HEK293 (cell line): ENCODE measurements around the gene ZNF710.

Experiments
- CTCF ChIA-PET: fragments of 350-600 bp; formaldehyde crosslinking; extraction: SDS; loops from one replicate; lab custom pipeline; 2021; ENCODE audit warnings: antibody characterized with exemption; lab: Yijun Ruan, JAX
- POLR2A ChIA-PET: fragments of 300-600 bp; formaldehyde crosslinking; extraction: SDS; loops from one replicate; lab custom pipeline; 2020; ENCODE audit warnings: antibody characterized with exemption, inconsistent platforms; lab: Yijun Ruan, JAX
- H3K27ac ChIP-seq: fragments of 200-500 bp; sonication (Bioruptor generic); 2 replicates; pipeline ENCODE4 v1.5.1; 2014; ENCODE audit warnings: low read depth, low read length, control low read depth, inconsistent platforms; ENCODE audit errors: extremely low read depth
- H3K36me3 ChIP-seq, 2 experiments: fragments of 200-500 bp in 1 of 2; sonication (Bioruptor generic) in 1 of 2; 1 replicate in 1 of 2; 2 replicates in 1 of 2; pipeline ENCODE4 v1.5.1; 2014 to 2017; ENCODE audit warnings: inconsistent platforms in 2 of 2, low read length in 2 of 2; ENCODE audit not compliant: control insufficient read depth in 2 of 2, insufficient read depth in 1 of 2
- H3K4me1 ChIP-seq: fragments of 200-500 bp; sonication (Bioruptor generic); 2 replicates; pipeline ENCODE4 v1.5.1; 2014; ENCODE audit warnings: mild to moderate bottlenecking, low read length, inconsistent platforms; ENCODE audit not compliant: control insufficient read depth, insufficient read depth
- H3K4me3 ChIP-seq: 2 replicates; pipeline ENCODE4 v1.5.1; 2011; ENCODE audit warnings: low read depth, mild to moderate bottlenecking, control low read depth, low read length, moderate library complexity
- H3K9me3 ChIP-seq: fragments of 200-500 bp; sonication (Bioruptor generic); 2 replicates; pipeline ENCODE4 v1.5.1; 2014; ENCODE audit warnings: low read depth, low read length, inconsistent platforms; ENCODE audit not compliant: control insufficient read depth, insufficient read depth
- BCL6B ChIP-seq: fragments of 450-650 bp; formaldehyde crosslinking; IDR thresholded peaks from 2 replicates; pipeline ENCODE4 v1.5.1; 2017; ENCODE audit warnings: missing biosample characterization, missing genetic modification characterization
- KLF8 ChIP-seq: fragments of 450-650 bp; formaldehyde crosslinking; IDR thresholded peaks from 2 replicates; pipeline ENCODE4 v1.5.1; 2016; ENCODE audit warnings: missing biosample characterization, missing genetic modification characterization
- SALL2 ChIP-seq: fragments of 450-650 bp; formaldehyde crosslinking; IDR thresholded peaks from 2 replicates; pipeline ENCODE4 v1.5.0; 2017; ENCODE audit warnings: missing biosample characterization, mild to moderate bottlenecking, missing genetic modification characterization, borderline replicate concordance
- SP3 ChIP-seq: fragments of 450-650 bp; formaldehyde crosslinking; IDR thresholded peaks from 2 replicates; pipeline ENCODE4 v1.5.1; 2016; ENCODE audit warnings: missing biosample characterization, missing genetic modification characterization
- SP7 ChIP-seq: fragments of 450-650 bp; formaldehyde crosslinking; IDR thresholded peaks from 2 replicates; pipeline ENCODE4 v1.5.1; 2016; ENCODE audit warnings: missing biosample characterization, missing genetic modification characterization
- ZNF146 ChIP-seq: fragments of 450-650 bp; formaldehyde crosslinking; IDR thresholded peaks from 2 replicates; pipeline ENCODE4 v1.5.1; 2016; ENCODE audit warnings: missing biosample characterization, missing genetic modification characterization
- ZNF175 ChIP-seq: fragments of 450-650 bp; formaldehyde crosslinking; IDR thresholded peaks from 2 replicates; pipeline ENCODE4 v1.5.1; 2016; ENCODE audit warnings: missing biosample characterization, missing genetic modification characterization
- ZNF239 ChIP-seq: fragments of 450-650 bp; formaldehyde crosslinking; IDR thresholded peaks from 2 replicates; pipeline ENCODE4 v1.5.1; 2016; ENCODE audit warnings: missing biosample characterization, missing genetic modification characterization
- ZNF24 ChIP-seq: fragments of 450-650 bp; formaldehyde crosslinking; IDR thresholded peaks from 2 replicates; pipeline ENCODE4 v1.5.1; 2016; ENCODE audit warnings: missing biosample characterization, missing genetic modification characterization
- ZNF266 ChIP-seq: fragments of 450-650 bp; formaldehyde crosslinking; IDR thresholded peaks from 2 replicates; pipeline ENCODE4 v1.5.1; 2016; ENCODE audit warnings: missing biosample characterization, missing genetic modification characterization, low read depth
- ZNF692 ChIP-seq: fragments of 450-650 bp; formaldehyde crosslinking; IDR thresholded peaks from 2 replicates; pipeline ENCODE4 v1.5.1; 2016; ENCODE audit warnings: missing biosample characterization, missing genetic modification characterization
- ZNF792 ChIP-seq: fragments of 450-650 bp; formaldehyde crosslinking; IDR thresholded peaks from 2 replicates; pipeline ENCODE4 v1.5.1; 2016; ENCODE audit warnings: missing biosample characterization, missing genetic modification characterization
- ZSCAN5A ChIP-seq: fragments of 450-650 bp; formaldehyde crosslinking; IDR thresholded peaks from 2 replicates; pipeline ENCODE4 v1.5.1; 2016; ENCODE audit warnings: missing biosample characterization, missing genetic modification characterization
- TF ChIP-seq, protein P1 (sequence below): fragments of 450-650 bp; formaldehyde crosslinking; IDR thresholded peaks from 2 replicates; pipeline ENCODE4 v1.5.1; 2016; ENCODE audit warnings: missing biosample characterization, missing genetic modification characterization
- TF ChIP-seq, protein P2 (sequence below): fragments of 450-650 bp; formaldehyde crosslinking; conservative IDR thresholded peaks from 2 replicates; pipeline ENCODE4 v1.5.1; 2016; ENCODE audit warnings: low read depth, missing biosample characterization, missing genetic modification characterization

Gene ZNF710

GRCh38 chr15:90037961-90038631 is 37.0 kb downstream of the ZNF710 start (continued):
- TF ChIP-seq, protein P1, sequence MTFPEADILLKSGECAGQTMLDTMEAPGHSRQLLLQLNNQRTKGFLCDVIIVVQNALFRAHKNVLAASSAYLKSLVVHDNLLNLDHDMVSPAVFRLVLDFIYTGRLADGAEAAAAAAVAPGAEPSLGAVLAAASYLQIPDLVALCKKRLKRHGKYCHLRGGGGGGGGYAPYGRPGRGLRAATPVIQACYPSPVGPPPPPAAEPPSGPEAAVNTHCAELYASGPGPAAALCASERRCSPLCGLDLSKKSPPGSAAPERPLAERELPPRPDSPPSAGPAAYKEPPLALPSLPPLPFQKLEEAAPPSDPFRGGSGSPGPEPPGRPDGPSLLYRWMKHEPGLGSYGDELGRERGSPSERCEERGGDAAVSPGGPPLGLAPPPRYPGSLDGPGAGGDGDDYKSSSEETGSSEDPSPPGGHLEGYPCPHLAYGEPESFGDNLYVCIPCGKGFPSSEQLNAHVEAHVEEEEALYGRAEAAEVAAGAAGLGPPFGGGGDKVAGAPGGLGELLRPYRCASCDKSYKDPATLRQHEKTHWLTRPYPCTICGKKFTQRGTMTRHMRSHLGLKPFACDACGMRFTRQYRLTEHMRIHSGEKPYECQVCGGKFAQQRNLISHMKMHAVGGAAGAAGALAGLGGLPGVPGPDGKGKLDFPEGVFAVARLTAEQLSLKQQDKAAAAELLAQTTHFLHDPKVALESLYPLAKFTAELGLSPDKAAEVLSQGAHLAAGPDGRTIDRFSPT (tag by site-specific recombination): no peak
- TF ChIP-seq ZNF266 (tag by site-specific recombination) (no peak), ZNF792 (tag by site-specific recombination) (no peak), ZNF175 (tag by site-specific recombination) (no peak), ZNF239 (tag by site-specific recombination) (no peak), ZNF146 (no peak), KLF8 (tag by site-specific recombination) (peak; percentile 43; the same call in 1 of the 2 replicates), BCL6B (no peak), ZNF24 (peak; percentile 33; the same call in 1 of the 2 replicates), ZNF692 (tag by site-specific recombination) (no peak; the same call in 1 of the 2 replicates), ZSCAN5A (no peak), SP3 (no peak)
- TF ChIP-seq, protein P2, sequence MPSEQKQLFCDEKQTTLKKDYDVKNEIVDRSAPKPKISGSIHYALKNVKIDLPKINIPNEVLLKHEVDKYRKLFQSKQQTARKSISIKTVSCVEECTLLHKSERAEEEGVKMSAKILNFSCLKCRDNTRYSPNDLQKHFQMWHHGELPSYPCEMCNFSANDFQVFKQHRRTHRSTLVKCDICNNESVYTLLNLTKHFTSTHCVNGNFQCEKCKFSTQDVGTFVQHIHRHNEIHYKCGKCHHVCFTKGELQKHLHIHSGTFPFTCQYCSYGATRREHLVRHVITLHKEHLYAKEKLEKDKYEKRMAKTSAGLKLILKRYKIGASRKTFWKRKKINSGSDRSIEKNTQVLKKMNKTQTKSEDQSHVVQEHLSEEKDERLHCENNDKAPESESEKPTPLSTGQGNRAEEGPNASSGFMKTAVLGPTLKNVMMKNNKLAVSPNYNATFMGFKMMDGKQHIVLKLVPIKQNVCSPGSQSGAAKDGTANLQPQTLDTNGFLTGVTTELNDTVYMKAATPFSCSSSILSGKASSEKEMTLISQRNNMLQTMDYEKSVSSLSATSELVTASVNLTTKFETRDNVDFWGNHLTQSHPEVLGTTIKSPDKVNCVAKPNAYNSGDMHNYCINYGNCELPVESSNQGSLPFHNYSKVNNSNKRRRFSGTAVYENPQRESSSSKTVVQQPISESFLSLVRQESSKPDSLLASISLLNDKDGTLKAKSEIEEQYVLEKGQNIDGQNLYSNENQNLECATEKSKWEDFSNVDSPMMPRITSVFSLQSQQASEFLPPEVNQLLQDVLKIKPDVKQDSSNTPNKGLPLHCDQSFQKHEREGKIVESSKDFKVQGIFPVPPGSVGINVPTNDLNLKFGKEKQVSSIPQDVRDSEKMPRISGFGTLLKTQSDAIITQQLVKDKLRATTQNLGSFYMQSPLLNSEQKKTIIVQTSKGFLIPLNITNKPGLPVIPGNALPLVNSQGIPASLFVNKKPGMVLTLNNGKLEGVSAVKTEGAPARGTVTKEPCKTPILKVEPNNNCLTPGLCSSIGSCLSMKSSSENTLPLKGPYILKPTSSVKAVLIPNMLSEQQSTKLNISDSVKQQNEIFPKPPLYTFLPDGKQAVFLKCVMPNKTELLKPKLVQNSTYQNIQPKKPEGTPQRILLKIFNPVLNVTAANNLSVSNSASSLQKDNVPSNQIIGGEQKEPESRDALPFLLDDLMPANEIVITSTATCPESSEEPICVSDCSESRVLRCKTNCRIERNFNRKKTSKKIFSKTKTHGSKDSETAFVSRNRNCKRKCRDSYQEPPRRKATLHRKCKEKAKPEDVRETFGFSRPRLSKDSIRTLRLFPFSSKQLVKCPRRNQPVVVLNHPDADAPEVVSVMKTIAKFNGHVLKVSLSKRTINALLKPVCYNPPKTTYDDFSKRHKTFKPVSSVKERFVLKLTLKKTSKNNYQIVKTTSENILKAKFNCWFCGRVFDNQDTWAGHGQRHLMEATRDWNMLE (tag by site-specific recombination): no peak

DNA sequence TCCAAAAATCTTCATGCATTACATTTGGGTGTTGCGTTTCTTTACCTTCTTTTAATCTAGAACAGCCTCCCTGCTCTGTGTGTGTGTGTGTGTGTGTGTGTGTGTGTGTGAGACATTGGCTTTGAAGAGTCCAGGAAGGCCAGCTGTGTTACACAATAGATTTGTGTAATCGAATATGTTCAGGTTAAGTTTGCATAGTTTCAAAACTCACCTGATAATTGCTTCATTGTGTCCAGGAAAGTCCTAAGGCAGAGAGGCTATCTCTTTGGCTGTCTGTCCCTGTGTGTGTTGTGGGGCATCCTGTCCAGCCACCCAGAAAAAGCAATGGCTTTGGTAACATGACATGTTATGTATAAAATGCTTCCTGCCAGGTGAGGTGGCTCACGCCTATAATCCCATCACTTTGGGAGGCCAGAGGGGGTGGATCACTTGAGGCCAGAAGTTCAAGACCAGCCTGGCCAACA is 37.5 kb downstream of the ZNF710 start:
- Histone ChIP-seq H3K27ac (no peak overlapping the region), H3K36me3 (no peaks in the 10 kb centered on the region), H3K4me3 (no peak overlapping the region), H3K4me1 (peaks cover 3% of the 10 kb centered on the region; the same call in 1 of the 2 replicates), H3K9me3 (no peaks in the 10 kb centered on the region)
- TF ChIP-seq SALL2 (tag by site-specific recombination): no peak
- 0 out of 2 replicates have a peak, but pooled peaks have one; percentile 3 for TF ChIP-seq SP7
- 0 out of 2 replicates have a peak, but pooled peaks have one; percentile 3 for TF ChIP-seq KLF8 (tag by site-specific recombination)
- ChIA-PET CTCF (no interaction called here), POLR2A (no interaction called here)
